Mesendoderm (in vitro differentiated cells): Measurements from ENCODE around the gene DLG2. TPM values are rescaled to one million over a fixed set of nuclear protein-coding genes. Genes with fewer than 3 reads are reported as not detected.

Experiments used
- DNase-seq: peaks from one replicate; pipeline ENCODE4 v3.0.0; 2013
- H2AK5ac ChIP-seq: 2 replicates; pipeline ENCODE4 v1.6.1; 2013; ENCODE audit warnings: low read length, inconsistent platforms
- H2BK120ac ChIP-seq: 2 replicates; pipeline ENCODE4 v1.6.1; 2013; ENCODE audit warnings: low read depth, mild to moderate bottlenecking, low read length, moderate library complexity, mixed read lengths
- H2BK15ac ChIP-seq: replicated peaks from 2 replicates; pipeline ENCODE4 v1.6.1; 2013; ENCODE audit warnings: low read depth, mild to moderate bottlenecking, moderate library complexity
- H2BK5ac ChIP-seq: 2 replicates; pipeline ENCODE4 v1.6.1; 2013; ENCODE audit warnings: low read length, inconsistent platforms
- H3K18ac ChIP-seq: 2 replicates; pipeline ENCODE4 v1.6.1; 2013; ENCODE audit warnings: mild to moderate bottlenecking, low read length, mixed read lengths
- H3K23ac ChIP-seq: one replicate; pipeline ENCODE4 v1.6.1; 2013; ENCODE audit warnings: low read length
- H3K27ac ChIP-seq: 2 replicates; pipeline ENCODE4 v1.5.1; 2013; ENCODE audit warnings: low read depth, mild to moderate bottlenecking, inconsistent platforms, low read length, moderate library complexity
- H3K27me3 ChIP-seq: 2 replicates; pipeline ENCODE4 v1.6.1; 2013; ENCODE audit warnings: low read length, control low read depth, mild to moderate bottlenecking, inconsistent platforms; ENCODE audit not compliant: insufficient read depth, poor library complexity
- H3K36me3 ChIP-seq: 2 replicates; pipeline ENCODE4 v1.6.1; 2013; ENCODE audit warnings: low read length, inconsistent platforms; ENCODE audit not compliant: control insufficient read depth, insufficient read depth
- H3K4ac ChIP-seq: one replicate; pipeline ENCODE4 v1.6.1; 2013; ENCODE audit warnings: low read depth, mild to moderate bottlenecking, low read length, moderate library complexity
- H3K4me1 ChIP-seq: 2 replicates; pipeline ENCODE4 v1.6.1; 2013; ENCODE audit warnings: low read depth, low read length, inconsistent platforms; ENCODE audit not compliant: control insufficient read depth
- H3K4me2 ChIP-seq: 2 replicates; pipeline ENCODE4 v1.6.1; 2013; ENCODE audit warnings: low read length
- H3K4me3 ChIP-seq: 2 replicates; pipeline ENCODE4 v1.5.1; 2013; ENCODE audit warnings: mild to moderate bottlenecking, low read length
- H3K56ac ChIP-seq: one replicate; pipeline ENCODE4 v1.6.1; 2013; ENCODE audit warnings: low read length
- H3K79me1 ChIP-seq: 2 replicates; pipeline ENCODE4 v1.6.1; 2013; ENCODE audit warnings: low read length, inconsistent platforms
- H3K79me2 ChIP-seq: 2 replicates; pipeline ENCODE4 v1.6.1; 2013; ENCODE audit warnings: mild to moderate bottlenecking, low read length; ENCODE audit not compliant: control insufficient read depth, insufficient read depth
- H3K9ac ChIP-seq: 2 replicates; pipeline ENCODE4 v1.6.1; 2013; ENCODE audit warnings: low read length, inconsistent platforms
- H4K5ac ChIP-seq: one replicate; pipeline ENCODE4 v1.6.1; 2013; ENCODE audit warnings: low read length
- H4K8ac ChIP-seq: one replicate; pipeline ENCODE4 v1.6.1; 2013; ENCODE audit warnings: low read depth, mild to moderate bottlenecking, control low read depth, low read length, moderate library complexity
- WGBS: extraction: QIAGEN DNeasy Blood & Tissue Kit; methylation state at CpG from one replicate; pipeline ENCODE4 v1.1.7; 2013; ENCODE audit warnings: low lambda C conversion rate, missing lambda C conversion rate; ENCODE audit not compliant: insufficient coverage; ENCODE audit errors: extremely low coverage; 5-methylcytosine and 5-hydroxymethylcytosine counted together
- small RNA-seq: library from polyadenylated mRNA; stranded (forward); fragments of <200 nt; extraction: miRNeasy Mini kit (QIAGEN cat#:217004); gene quantifications from one replicate; pipeline ENCODE3, GENCODE V24; 2013; ENCODE audit not compliant: insufficient read depth

DLG2 gene

GRCh38 chr11:83408946-83409345 lies 2218.2 kb downstream of the DLG2 start:
- Histone ChIP-seq H3K18ac (no peak overlapping the region), H3K27ac (no peak overlapping the region), H2BK5ac (no peak overlapping the region), H3K9ac (no peak overlapping the region), H3K36me3 (no peaks in the 10 kb centered on the region), H3K79me1 (no peaks in the 10 kb centered on the region), H4K8ac (no peak overlapping the region), H2AK5ac (no peak overlapping the region), H3K23ac (no peak overlapping the region), H3K27me3 (no peaks in the 10 kb centered on the region), H3K4ac (no peak overlapping the region), H2BK15ac (no peak overlapping the region), H3K56ac (no peak overlapping the region), H3K4me1 (peaks cover 2% of the 10 kb centered on the region), H3K4me3 (no peak overlapping the region), H3K79me2 (no peaks in the 10 kb centered on the region), H2BK120ac (no peak overlapping the region), H3K4me2 (no peak overlapping the region), H4K5ac (no peak overlapping the region)
- no peak for DNase-seq
- WGBS = no CpG with 5 or more reads among the region's 1 CpG

Small RNA genes lying within 50 kb of the gene (small RNA-seq; reads per million reads assigned to genes)
- gene RF02112 = not detected
- not detected for gene RF02113
- gene RNU6-1292P = not detected
